ENCODE results near the gene AGO3.
A peak's percentile ranks its signal among the peaks of the same experiment; 100 is the strongest.

AGO3 gene

GRCh38 chr1:36098650-36099365 is 167.9 kb downstream of the AGO3 start:
- no peak for DNase-seq

DNA sequence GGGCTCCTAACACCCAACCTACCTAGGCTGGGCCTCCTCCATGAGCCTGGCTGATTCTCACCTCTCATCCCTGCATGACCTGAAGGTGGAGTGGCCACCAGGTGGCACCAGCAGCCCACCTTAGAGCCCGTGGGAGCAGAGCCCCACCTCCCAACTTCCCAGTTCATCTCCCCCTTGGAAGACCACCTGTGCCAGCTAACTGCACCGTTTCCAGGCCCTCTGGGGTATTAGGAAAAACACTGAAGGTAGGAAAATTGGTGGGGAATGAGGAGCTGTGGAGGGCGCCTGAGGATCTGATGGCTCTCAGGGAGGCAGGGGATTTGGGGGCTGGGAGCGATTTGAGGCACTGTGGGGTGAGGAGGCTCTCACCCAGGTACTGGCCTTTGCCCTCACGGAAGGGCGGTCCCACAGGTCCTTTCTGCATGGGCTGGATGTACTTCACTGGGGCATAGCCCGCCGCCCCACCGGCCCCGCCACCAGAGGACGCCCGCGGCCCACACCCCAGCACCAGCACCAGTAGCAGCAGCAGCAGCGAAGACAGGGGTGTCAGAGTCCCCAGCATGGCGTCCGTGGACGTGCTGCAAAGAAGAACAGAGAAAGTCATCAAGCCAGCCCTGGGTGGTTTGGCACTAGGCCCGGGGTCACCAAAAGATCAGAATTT is 168.9 kb downstream of the AGO3 start:
- no peak for DNase-seq

DNA sequence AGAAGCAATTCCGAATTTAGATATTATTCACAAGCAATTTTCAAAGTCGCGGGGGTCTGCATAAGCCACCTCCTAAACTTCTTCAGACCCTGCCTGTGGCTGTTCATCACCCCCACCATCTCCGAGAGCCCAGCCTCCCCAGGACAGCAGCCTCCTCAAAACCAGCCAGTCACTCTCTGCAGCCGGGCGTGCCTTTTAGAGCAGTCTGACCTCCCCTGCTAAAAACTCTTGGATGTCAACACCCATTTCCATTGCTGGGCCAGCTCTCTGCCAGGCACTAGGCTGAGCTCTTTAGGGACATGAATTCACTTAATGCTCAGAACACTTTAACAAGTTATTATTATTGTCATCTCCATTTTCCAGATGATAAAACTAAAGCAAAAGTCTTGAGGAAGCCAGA is 169.5 kb downstream of the AGO3 start:
- no peak for DNase-seq

DNA sequence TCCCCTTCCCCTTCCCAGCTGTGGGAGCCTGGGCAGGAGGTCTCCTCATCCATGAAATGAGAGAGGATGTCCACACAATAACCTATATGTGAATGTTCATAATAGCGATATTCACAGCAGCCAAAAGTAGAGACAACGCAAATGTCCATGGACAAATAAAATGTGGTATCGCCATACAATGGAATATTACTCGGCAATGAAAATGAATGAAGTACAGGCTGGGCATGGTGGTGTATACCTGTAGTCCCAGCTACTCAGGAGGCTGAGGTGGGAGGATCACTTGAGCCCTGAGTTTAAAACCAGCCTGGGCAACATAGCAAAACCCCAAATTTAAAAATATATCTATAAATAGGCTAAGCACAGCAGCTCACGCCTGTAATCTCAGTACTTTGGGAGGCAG is 170.6 kb downstream of the AGO3 start:
- DNase-seq, result no peak

GRCh38 chr1:36106269-36106668 is 175.4 kb downstream of the AGO3 start:
- DNase-seq, result no peak

DNA sequence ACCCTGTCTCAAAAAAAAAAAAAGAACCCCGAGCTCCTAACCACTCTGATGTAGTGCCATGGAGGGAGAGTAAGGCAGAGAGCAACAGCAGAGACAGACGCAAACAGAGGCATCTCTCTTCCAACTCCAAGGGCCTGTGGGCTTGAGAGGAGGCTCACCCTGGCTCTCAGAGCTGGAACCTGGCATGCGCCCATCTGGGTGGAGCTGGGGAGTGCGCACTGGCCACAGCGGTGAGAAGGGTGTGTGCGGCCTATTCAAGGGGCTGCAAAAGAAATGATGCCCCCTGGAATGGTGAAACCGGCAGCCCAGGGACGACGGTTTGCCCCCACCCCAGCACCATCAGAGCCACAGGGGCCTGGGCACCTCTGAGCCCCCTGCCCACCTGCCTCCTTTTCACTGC is 176.5 kb downstream of the AGO3 start:
- no peak for DNase-seq

GRCh38 chr1:36108314-36108713 is 177.4 kb downstream of the AGO3 start:
- DNase-seq, result no peak

DNA sequence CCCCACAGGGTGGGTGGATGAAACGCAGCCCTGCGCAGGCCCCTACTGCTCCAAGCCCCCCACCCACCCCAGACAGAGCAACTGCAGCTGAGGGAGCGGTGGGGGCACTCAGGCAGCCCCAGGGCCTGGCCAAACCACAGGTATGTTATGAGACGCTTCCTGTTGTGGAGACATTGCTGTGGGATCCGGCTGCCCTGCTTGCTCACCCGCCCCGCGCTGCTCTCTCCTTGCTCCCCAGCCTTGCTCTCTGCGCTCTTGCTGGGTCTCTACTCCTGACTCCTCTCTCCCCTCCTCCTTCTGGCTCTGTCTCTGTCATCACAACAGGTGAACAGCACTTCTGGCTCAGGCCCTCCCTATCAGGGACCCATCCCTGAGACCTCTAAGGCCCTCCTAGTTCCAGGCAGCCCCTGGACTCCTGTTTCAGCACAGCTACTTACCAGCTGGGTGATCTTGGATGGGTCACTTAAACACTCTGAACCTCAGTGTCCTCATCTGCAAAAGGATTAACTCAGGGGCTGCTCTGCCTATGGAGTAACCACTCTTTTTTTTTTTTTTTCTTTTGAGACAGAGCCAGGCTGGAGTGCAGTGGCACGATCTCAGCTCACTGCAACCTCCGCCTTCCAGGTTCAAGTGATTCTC is 178.3 kb downstream of the AGO3 start:
- DNase-seq, result peak; percentile 25

GRCh38 chr1:36111151-36111550 is 180.2 kb downstream of the AGO3 start:
- no peak for DNase-seq

DNA sequence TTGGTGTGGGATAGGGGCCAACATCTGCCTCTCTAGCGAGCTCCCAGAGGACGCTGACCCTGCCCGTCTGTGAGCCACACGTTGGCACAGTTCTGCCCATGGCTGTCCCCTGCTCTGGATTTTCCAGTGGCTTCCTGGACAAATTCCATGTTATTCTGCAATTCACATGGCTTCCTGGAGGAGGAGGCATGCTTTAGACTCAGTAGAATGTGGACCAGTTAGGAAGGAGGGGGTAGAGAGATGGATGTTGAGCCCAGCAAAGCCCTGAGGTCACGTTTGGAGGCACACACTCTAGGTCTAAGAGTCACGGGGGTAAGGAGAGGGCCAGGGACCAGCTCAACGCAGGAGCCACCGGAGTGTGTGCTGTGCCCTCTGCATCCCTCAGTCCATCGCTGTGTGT is 181.9 kb downstream of the AGO3 start:
- DNase-seq, result no peak

GRCh38 chr1:36114371-36114770 is 183.5 kb downstream of the AGO3 start:
- no peak for DNase-seq

DNA sequence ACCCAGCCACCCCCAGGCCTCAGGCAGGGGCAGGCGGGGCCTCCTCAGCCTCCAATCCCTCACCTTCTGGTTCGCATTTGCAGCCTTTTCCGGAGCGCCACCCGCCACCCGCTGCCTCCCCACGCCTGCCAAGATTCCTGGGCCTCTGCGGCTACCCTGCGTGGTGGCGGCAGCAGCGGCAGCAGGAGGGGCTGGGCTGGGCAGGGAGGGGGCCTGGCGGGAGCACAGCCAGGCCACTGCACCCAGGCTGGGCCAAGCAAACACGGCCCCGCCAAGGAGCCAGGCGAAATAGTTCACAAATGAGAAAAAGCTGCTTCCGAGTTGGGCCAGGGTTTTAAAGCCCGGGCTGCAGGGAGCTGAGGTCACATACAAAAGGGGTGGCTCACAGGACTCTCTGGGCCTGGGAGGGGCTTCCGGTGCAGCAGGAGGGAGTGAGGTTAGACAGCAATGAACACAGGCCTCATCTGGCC is 184.3 kb downstream of the AGO3 start:
- DNase-seq, result no peak

DNA sequence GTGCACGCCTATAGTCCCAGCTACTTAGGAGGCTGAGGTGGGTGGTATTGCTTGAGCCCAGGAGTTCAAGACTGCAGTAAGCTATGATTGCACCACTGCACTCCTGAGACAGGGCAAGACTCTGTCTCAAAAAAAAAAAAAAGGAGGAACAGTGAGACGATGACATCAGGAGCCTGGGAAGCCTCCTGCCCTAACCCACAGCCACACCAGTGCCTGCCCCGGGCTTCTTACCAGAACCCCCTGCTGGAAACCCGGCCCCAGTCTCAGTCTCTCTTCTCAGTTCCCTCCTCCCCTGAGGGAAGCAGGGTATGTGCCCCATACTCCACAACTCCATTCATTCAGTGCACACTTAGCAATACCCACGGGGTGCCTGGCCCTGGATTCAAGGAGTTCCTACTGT is 185.0 kb downstream of the AGO3 start:
- no peak for DNase-seq

DNA sequence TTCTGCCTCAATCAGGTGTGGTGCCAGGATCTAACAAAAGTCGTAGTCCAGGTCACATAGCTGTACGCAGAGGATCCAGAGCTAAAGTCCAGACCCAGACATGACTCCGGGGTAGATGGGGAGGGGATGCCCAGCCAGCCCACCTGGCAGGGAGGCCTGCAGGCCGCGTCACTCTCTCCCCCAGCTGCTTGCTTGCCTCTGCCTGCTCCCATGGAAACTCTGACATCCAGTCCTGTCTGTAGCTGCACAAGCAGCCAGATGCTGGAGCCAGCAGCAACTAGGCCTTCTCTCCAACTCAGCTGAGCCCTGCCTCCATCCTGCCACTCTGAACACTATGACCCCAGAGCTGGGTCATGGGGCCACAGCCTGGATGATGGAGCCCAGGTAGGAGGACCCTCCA is 186.0 kb downstream of the AGO3 start:
- no peak for DNase-seq

GRCh38 chr1:36118447-36119204 is 187.7 kb downstream of the AGO3 start:
- no peak for DNase-seq

DNA sequence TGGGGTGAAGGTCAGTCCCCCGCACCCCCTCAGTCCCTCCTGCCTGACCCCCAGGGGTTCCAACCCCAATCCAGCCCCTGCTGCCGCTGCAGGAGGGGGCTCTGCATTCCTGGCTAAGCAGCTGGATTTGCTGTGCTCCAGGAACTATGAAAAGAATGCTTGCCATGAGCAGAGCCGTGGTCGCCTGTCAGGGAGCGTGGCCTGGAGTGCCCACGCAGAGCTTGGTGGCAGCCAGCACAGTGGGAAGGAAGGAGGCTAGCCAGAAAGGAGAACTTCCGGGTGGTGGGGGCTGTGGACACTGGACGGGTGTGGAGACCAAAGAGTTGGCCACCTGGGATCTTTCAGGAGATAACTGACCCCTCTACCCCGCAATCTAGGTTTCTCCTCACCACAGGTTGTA is 188.6 kb downstream of the AGO3 start:
- DNase-seq, result no peak

All from GF-D8 (cell line).